HG03095 (cell line): ENCODE results near the gene BDP1.
"Not testable (repeated sequence)": the region's sequence is repeated elsewhere in the genome, so short reads cannot be mapped to it uniquely, and the experiment has no call there.

Experiments
- ATAC-seq: cut with Tn5 transposase; IDR thresholded peaks from one replicate; pipeline ENCODE4 v1.9.1; 2021; ENCODE audit warnings: moderate library complexity; ENCODE audit not compliant: unreplicated experiment

BDP1 gene

DNA sequence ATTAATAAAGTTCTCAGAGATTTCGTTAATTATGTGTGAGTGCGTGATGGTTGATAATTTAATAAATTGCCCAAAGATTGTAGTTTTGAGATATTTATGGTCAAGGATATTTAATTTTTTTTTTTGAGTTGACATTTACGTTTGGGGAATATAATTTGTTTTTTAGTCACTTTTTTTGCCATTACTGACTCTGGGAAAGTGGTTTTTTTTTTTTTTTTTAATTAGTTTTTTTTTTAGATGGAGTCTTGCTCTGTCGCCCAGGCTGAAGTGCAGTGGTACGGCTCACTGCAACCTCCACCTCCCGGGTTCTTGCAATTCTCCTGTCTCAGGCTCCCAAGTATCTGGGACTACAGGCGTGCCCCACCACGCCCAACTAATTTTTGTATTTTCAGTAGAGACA is 1.7 kb downstream of the BDP1 start:
- ATAC-seq: no peak

GRCh38 chr5:71460693-71461092 is 5.2 kb downstream of the BDP1 start:
- no peak for ATAC-seq

DNA sequence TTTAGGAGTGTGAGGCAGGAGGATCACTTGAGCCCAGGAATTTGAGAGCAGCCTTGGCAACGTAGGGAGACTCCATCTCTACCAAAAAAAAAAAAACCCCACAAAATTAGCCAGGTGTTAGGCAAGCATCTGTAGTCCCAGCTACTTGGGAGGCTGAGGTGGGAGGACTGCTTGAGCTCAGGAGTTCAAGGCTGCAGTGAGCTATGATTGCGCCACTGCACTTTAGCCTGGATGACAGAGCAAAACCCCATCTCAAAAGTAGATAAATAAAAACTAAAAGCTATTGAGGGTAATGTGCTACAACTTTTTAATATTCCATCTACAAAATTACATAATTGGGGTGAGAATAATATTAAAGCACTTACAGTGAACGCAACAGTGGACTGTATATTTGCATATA is 5.9 kb downstream of the BDP1 start:
- ATAC-seq: no peak

DNA sequence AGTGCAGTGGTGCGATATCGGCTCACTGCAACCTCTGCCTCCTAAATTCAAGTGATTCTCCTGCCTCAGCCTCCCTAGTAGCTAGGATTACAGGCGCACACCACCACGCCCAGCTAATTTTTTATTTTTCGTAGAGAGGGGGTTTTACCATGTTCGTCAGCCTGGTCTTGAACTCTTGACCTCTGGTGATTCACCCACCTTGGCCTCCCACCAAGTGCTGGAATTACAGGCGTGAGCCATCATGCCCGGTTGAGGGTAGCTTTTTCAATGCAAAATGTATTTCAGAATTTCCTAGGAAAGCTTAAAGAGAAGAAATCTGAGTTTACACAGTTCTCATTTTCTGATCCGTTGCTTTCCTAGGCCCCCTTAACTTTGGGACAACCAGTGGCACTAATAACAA is 15.7 kb downstream of the BDP1 start:
- no peak for ATAC-seq

GRCh38 chr5:71475788-71476384 is 20.4 kb downstream of the BDP1 start:
- ATAC-seq: no peak

DNA sequence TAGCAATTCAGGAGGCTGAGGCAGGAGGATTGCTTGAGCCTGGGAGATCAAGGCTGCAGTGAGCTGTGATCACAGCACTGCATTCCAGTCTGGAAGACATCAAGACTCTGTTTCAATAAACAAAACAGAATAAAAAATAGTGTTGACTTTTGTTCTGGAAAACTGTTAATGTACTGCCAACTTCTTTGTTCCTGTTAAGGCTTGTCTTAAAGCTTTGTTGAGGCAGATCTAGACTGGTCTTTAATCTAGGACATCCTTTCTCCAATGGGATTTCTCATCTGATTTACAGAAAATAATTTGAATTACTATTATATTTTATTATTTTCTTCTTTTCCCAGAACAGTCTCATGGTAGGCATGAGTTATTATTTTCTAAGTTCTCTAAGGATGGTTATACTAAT is 26.0 kb downstream of the BDP1 start:
- ATAC-seq: no peak

- no peak for ATAC-seq
Observed at GRCh38 chr5:71482132-71482531, 26.7 kb downstream of the BDP1 start.

DNA sequence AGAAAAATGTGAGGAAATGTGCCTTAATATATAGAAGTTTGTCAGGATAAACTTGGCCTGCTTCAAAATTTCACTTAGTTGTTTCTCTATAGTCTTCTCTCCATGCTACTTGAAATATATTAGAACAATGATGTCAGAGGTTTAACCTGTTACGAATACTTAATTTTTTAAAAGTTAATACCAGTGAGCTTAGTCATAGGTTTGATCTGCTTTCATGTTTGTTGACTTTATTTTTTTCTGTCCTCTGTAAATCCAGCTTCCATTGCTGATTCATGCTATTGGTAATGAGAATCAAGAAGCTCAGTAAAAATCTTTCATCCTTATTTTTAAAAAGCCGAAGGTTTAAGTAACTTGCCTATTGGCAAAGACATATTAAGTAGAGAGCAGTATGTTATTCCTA is 27.9 kb downstream of the BDP1 start:
- no peak for ATAC-seq

- no peak for ATAC-seq
Observed at GRCh38 chr5:71492817-71493615, 37.6 kb downstream of the BDP1 start.

DNA sequence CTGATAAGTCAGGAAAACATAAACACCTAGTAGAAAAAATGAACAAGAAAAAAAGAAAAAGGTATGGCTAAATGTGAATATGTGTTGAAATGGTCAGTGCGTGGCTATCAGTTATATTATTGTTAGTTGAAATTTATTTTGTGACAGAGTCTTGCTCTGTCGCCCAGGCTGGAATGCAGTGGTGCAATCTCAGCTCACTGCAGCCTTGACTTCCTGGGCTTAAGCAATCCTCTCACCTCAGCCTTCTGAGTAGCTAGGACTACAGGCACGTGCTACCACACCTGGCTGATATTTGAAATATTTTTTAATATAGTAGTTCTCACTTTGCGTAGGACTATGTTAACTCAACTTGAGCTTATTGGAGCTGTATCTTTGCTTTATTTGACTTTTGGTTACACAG is 38.8 kb downstream of the BDP1 start:
- ATAC-seq: not testable (repeated sequence)

GRCh38 chr5:71498756-71499155 is 43.3 kb downstream of the BDP1 start:
- not testable (repeated sequence) for ATAC-seq

DNA sequence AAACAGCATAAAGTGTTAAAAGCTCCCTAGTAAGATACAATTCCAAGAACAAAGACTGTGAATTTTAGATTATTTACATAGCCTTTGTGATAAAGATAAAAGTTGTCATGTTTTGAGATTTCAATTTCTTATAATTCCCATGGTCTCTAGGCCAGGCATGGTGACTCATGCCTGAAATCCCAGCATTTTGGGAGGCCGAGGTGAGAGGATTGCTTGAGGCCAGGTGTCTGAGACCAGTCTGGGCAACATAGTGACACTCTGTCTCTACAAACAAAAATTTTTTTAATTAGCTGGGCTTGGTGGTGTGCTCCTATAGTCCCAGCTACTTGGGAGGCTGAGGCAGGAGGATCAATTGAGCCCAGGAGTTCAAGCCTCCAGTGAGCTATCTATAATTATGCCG is 48.1 kb downstream of the BDP1 start:
- ATAC-seq: no peak

DNA sequence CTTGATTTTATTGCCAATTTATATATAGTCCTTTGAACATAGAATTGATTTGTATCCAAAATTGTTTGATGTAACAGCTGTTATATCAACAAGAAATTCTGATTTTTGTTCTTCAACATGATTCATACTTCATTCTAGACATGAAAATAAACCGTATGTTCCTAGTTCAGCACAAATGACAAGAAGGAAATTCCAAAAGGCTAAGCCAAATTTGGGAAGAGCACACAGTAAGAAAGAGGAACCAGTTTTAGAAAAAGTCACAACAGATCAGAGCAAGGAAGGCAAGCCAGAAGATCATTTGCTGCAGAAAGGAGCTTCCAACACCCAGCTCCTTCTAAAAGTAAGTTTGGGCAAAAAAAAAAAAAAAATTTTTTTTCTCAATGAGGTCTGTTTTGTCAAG is 66.7 kb downstream of the BDP1 start:
- no peak for ATAC-seq

GRCh38 chr5:71525611-71526010 is 70.2 kb downstream of the BDP1 start:
- ATAC-seq: not testable (repeated sequence)

DNA sequence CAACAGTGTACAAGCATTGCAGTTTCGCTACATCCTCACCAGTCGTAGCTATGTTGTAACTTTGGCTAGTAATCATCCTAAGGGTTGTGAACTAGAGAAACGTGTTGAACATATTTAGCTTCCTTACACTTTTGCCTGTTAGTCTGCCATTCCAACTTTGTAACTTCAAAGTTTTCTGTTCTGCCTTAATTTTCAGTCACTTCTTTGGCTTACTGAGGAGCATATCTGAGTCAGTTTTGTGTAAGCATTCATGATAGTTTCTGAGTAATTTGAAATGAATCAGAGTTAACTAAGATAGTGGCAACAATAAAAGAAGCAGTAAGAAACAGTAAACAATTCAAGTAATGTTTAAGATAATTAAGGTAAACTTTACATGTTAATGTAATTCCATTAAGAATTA is 72.8 kb downstream of the BDP1 start:
- no peak for ATAC-seq

DNA sequence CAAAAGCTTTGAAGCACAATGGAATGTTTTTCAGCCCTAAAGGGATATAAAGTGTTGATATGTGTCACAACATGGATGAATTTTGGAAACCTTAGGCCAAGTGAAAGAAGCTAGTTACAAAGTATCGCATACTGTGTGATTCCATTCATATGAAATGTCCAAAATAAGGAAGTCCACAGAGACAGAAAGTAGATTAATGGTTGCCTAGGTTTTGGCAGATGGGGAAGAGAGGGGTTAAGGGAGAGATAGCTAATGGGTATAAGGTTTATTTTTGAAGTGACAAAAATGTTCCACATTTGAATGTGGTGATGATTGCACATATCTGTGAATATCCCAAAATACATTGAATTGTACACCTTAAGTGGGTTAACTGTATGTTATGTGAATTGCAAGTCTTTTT is 74.2 kb downstream of the BDP1 start:
- no peak for ATAC-seq

DNA sequence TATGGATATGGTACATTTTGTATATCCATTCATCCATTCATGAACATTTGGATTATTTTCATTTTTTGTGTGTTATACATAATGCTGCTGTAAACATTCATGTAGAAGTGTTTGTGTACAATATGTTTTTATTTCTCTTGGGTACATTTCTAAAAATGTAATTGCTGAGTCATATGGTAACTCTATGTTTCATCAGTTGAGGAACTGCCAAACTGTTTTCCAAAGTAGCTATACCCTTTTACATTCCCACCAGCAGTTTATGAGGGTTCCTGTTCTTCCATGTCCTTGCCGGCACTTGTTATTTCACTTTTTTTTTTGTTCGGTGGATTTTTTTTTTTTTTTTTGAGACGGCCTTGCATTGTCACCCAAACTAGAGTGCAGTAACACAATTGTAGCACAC is 77.7 kb downstream of the BDP1 start:
- ATAC-seq: no peak

DNA sequence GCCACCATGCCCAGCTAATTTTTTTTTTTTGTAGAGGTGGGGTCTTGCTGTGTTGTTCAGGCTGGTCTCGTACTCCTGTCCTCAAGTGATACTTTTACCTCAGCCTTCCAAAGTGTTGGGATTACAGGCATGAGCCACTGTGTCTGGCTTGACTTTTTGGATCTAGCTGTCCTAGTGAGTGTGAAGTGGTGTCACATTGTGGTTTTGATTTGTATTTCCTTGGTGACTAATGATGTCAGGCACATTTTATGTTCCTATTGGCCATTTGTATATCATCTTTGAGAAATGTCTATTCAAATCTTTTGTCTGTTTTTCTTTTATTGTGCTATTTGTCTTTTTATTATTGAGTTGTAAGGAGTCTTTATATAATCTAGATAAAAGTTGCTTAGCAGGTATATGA is 78.2 kb downstream of the BDP1 start:
- no peak for ATAC-seq

DNA sequence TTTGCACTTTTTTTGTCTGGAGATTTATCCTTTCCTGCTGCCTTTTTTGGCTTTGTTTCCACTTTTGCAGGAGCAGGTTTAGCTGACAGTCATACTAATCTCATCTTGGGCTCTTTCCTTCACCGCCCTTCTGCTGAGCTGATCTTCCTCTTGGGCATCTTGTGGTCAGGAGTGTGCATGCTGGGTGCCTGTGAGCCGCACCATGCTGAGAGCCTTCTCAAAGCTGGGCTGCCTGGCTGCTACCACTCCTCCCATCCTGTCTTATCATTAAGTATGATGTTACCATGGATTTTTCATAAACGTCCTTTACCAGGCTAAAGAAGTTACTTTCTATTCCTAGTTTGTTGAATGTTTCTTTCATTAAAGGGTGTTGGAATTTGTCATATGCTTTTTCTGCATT is 82.2 kb downstream of the BDP1 start:
- no peak for ATAC-seq

DNA sequence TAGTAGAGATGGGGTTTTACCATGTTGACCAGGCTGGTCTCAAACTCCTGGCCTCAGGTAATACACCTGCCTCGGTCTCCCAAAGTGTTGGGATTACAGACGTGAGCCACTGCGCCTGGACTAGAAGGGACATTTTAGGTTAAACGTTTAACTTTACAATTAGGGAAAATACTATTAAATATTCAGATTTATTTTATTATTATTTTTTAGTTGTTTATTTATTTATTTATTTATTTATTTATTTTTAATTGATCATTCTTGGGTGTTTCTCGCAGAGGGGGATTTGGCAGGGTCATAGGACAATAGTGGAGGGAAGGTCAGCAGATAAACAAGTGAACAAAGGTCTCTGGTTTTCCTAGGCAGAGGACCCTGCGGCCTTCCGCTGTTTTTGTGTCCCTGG is 95.4 kb downstream of the BDP1 start:
- not testable (repeated sequence) for ATAC-seq

- not testable (repeated sequence) for ATAC-seq
Observed at GRCh38 chr5:71551582-71551981, 96.1 kb downstream of the BDP1 start.

- not testable (repeated sequence) for ATAC-seq
Observed at GRCh38 chr5:71552026-71552749, 96.7 kb downstream of the BDP1 start.
